ENCODE results near the gene GPHN.
"Not testable (repeated sequence)": the region's sequence is repeated elsewhere in the genome, so short reads cannot be mapped to it uniquely, and the experiment has no call there.

- TF ChIP-seq POLR2A (IDR thresholded peaks at IDR 0.05; ENCODE audit: extremely low read depth, insufficient read length): not testable (repeated sequence)
- TF ChIP-seq, protein P1, sequence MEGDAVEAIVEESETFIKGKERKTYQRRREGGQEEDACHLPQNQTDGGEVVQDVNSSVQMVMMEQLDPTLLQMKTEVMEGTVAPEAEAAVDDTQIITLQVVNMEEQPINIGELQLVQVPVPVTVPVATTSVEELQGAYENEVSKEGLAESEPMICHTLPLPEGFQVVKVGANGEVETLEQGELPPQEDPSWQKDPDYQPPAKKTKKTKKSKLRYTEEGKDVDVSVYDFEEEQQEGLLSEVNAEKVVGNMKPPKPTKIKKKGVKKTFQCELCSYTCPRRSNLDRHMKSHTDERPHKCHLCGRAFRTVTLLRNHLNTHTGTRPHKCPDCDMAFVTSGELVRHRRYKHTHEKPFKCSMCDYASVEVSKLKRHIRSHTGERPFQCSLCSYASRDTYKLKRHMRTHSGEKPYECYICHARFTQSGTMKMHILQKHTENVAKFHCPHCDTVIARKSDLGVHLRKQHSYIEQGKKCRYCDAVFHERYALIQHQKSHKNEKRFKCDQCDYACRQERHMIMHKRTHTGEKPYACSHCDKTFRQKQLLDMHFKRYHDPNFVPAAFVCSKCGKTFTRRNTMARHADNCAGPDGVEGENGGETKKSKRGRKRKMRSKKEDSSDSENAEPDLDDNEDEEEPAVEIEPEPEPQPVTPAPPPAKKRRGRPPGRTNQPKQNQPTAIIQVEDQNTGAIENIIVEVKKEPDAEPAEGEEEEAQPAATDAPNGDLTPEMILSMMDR (IDR thresholded peaks at IDR 0.05; ENCODE audit: low read depth, low read length): not testable (repeated sequence)
Observed at GRCh38 chr14:66731298-66731697, 223.4 kb downstream of the GPHN start.
